HCT116 (cell line): ENCODE data around the gene LDHD. TPM values are rescaled to one million over a fixed set of nuclear protein-coding genes. Genes with fewer than 3 reads are reported as not detected.

ENCODE experiments used
- ATAC-seq: fragments of 200-7000 bp; cut with Tn5 transposase; 2 replicates; pipeline ENCODE4 v1.9.1; 2020; ENCODE audit warnings: mild to moderate bottlenecking, moderate library complexity
- BruUV-seq: library from RNA; stranded (reverse); fragments of 400-500 nt; replicated peaks from 2 replicates; lab custom pipeline; 2021; lab: Mats Ljungman, UMichigan
- CTCF ChIA-PET: fragments of 300-600 bp; sonication (Branson Sonifier 250); formaldehyde crosslinking; loops from one replicate; lab custom pipeline; 2021; ENCODE audit warnings: antibody characterized with exemption; lab: Charles Lee
- POLR2A ChIA-PET: fragments of 300-600, 350-600 bp; sonication (Branson Sonifier 250); formaldehyde crosslinking; loops from one replicate; lab custom pipeline; 2021; ENCODE audit warnings: antibody characterized with exemption; lab: Charles Lee
- RAD21 ChIA-PET, 2 experiments: fragments of 300-600 bp; sonication (Branson Sonifier 250); formaldehyde crosslinking; loops; one replicate each; lab custom pipeline; 2023; ENCODE audit warnings: low total read pairs in 2 of 2; ENCODE audit not compliant: uncharacterized antibody in 2 of 2, unreplicated experiment in 2 of 2, low non-redundant PET in 1 of 2; lab: Charles Lee
- DNase-seq: peaks from one replicate; pipeline ENCODE4 v3.0.0-alpha.2; 2010; ENCODE audit warnings: low read depth, low spot score
- H2AFZ ChIP-seq: fragments of 200-600 bp; shearing (Covaris generic), sonication (generic); 2 replicates; pipeline ENCODE4 v1.6.1; 2017; ENCODE audit warnings: low read depth, mixed run types, mixed read lengths, antibody characterized with exemption, low read length; ENCODE audit not compliant: poor library complexity, severe bottlenecking
- H3K27ac ChIP-seq: 2 replicates; pipeline ENCODE4 v1.5.1; 2012; ENCODE audit warnings: low read depth, low read length
- H3K27me3 ChIP-seq: fragments of 200-600 bp; sonication (generic); 2 replicates; pipeline ENCODE4 v1.6.1; 2016; ENCODE audit warnings: mixed run types, low read length, mixed read lengths; ENCODE audit not compliant: insufficient read depth
- H3K36me3 ChIP-seq, 2 experiments: fragments of 200-500 bp in 1 of 2; fragments of 200-600 bp in 1 of 2; sonication (Bioruptor generic) in 1 of 2; sonication (generic) in 1 of 2; 2 replicates each; pipeline versions ENCODE4 v1.5.1 to v1.6.1; 2014 to 2016; ENCODE audit warnings: low read length in 2 of 2, inconsistent platforms in 1 of 2, mixed read lengths in 1 of 2, mixed run types in 1 of 2; ENCODE audit not compliant: insufficient read depth in 2 of 2, control insufficient read depth in 1 of 2
- H3K4me1 ChIP-seq, 2 experiments: fragments of 200-600 bp in 1 of 2; sonication (generic) in 1 of 2; 2 replicates each; pipeline versions ENCODE4 v1.5.1 to v1.6.1; 2012 to 2017; ENCODE audit warnings: low read length in 2 of 2, inconsistent platforms in 1 of 2, mild to moderate bottlenecking in 1 of 2, mixed read lengths in 1 of 2, mixed run types in 1 of 2, moderate library complexity in 1 of 2; ENCODE audit not compliant: insufficient read depth in 2 of 2, control insufficient read depth in 1 of 2
- H3K4me2 ChIP-seq: fragments of 200-600 bp; sonication (generic); 2 replicates; pipeline ENCODE4 v1.6.1; 2017; ENCODE audit warnings: mixed run types, low read length, mixed read lengths
- H3K4me3 ChIP-seq, 2 experiments: fragments of 200-600 bp in 1 of 2; sonication (generic) in 1 of 2; replicated peaks in 1 of 2; 2 replicates each; pipeline ENCODE4 v1.5.1; 2011 to 2016; ENCODE audit warnings: low read length in 2 of 2, control low read depth in 1 of 2, low read depth in 1 of 2, mild to moderate bottlenecking in 1 of 2, mixed read lengths in 1 of 2, mixed run types in 1 of 2
- H3K79me2 ChIP-seq: fragments of 200-600 bp; sonication (generic); 2 replicates; pipeline ENCODE4 v1.6.1; 2017; ENCODE audit warnings: mild to moderate bottlenecking, mixed run types, low read length, moderate library complexity, mixed read lengths; ENCODE audit not compliant: insufficient read depth
- H3K9ac ChIP-seq: fragments of 200-600 bp; sonication (generic); 2 replicates; pipeline ENCODE4 v1.6.1; 2016; ENCODE audit warnings: low read length, mixed read lengths
- H3K9me2 ChIP-seq: fragments of 200-600 bp; sonication (generic), shearing (Covaris generic); 2 replicates; pipeline ENCODE4 v1.6.1; 2017; ENCODE audit warnings: mixed run types, mild to moderate bottlenecking, moderate library complexity; ENCODE audit not compliant: insufficient read depth
- H3K9me3 ChIP-seq, 2 experiments: fragments of 200-500 bp in 1 of 2; fragments of 200-600 bp in 1 of 2; sonication (Bioruptor generic) in 1 of 2; sonication (generic) in 1 of 2; 2 replicates each; pipeline ENCODE4 v1.6.1; 2014 to 2017; ENCODE audit warnings: low read length in 2 of 2, mixed read lengths in 2 of 2, inconsistent platforms in 1 of 2, low read depth in 1 of 2, mild to moderate bottlenecking in 1 of 2, mixed run types in 1 of 2, moderate library complexity in 1 of 2; ENCODE audit not compliant: control insufficient read depth in 1 of 2, insufficient read depth in 1 of 2
- H4K20me1 ChIP-seq: fragments of 200-600 bp; sonication (generic), shearing (Covaris generic); 2 replicates; pipeline ENCODE4 v1.6.1; 2017; ENCODE audit warnings: mixed run types, mild to moderate bottlenecking, moderate library complexity; ENCODE audit not compliant: insufficient read depth
- ATF3 ChIP-seq: IDR thresholded peaks from 2 replicates; pipeline ENCODE4 v1.6.1; 2012
- CBX3 ChIP-seq: IDR thresholded peaks from 2 replicates; pipeline ENCODE4 v1.6.1; 2012; ENCODE audit warnings: low read depth
- CEBPB ChIP-seq: IDR thresholded peaks from 2 replicates; pipeline ENCODE4 v1.6.1; 2012; ENCODE audit warnings: low read depth
- CTCF ChIP-seq, 3 experiments: fragments of 200-600 bp in 1 of 3; sonication (generic) in 1 of 3; IDR thresholded peaks in 2 of 3; conservative IDR thresholded peaks in 1 of 3; 2 replicates each; pipeline ENCODE4 v1.5.1; 2012 to 2017; ENCODE audit warnings: low read depth in 2 of 3, low read length in 2 of 3, antibody characterized with exemption in 1 of 3, borderline replicate concordance in 1 of 3, control low read depth in 1 of 3, mild to moderate bottlenecking in 1 of 3, mixed read lengths in 1 of 3, mixed run types in 1 of 3, moderate library complexity in 1 of 3; ENCODE audit not compliant: insufficient read depth in 1 of 3
- EGR1 ChIP-seq: IDR thresholded peaks from 2 replicates; pipeline ENCODE4 v1.6.1; 2012; ENCODE audit warnings: low read depth
- ELF1 ChIP-seq: IDR thresholded peaks from 2 replicates; pipeline ENCODE4 v1.6.1; 2012; ENCODE audit warnings: low read depth, borderline replicate concordance
- EZH2 ChIP-seq: fragments of 200-600 bp; sonication (generic); IDR thresholded peaks from 2 replicates; pipeline ENCODE4 v1.6.1; 2017; ENCODE audit warnings: antibody characterized with exemption, mixed run types
- EZH2phosphoT487 ChIP-seq: fragments of 200-600 bp; IDR thresholded peaks from 2 replicates; pipeline ENCODE4 v1.6.1; 2018; ENCODE audit warnings: antibody characterized with exemption, borderline replicate concordance
- FOSL1 ChIP-seq: IDR thresholded peaks from 2 replicates; pipeline ENCODE4 v1.6.1; 2012; ENCODE audit warnings: low read depth
- JUND ChIP-seq: IDR thresholded peaks from 2 replicates; pipeline ENCODE4 v1.6.1; 2012
- POLR2A ChIP-seq: IDR thresholded peaks from 2 replicates; pipeline ENCODE4 v1.7.0; 2011; ENCODE audit warnings: borderline replicate concordance; ENCODE audit not compliant: insufficient read depth, insufficient read length; ENCODE audit errors: extremely low read depth
- POLR2AphosphoS5 ChIP-seq: IDR thresholded peaks from 2 replicates; pipeline ENCODE4 v1.6.1; 2011; ENCODE audit warnings: mild to moderate bottlenecking, low read depth, low read length, moderate library complexity
- SIN3A ChIP-seq: IDR thresholded peaks from 2 replicates; pipeline ENCODE4 v1.6.1; 2012; ENCODE audit warnings: low read depth
- SP1 ChIP-seq: IDR thresholded peaks from 2 replicates; pipeline ENCODE4 v1.6.1; 2012; ENCODE audit warnings: low read depth
- SRF ChIP-seq: IDR thresholded peaks from 2 replicates; pipeline ENCODE4 v1.6.1; 2012; ENCODE audit warnings: low read depth
- TCF7L2 ChIP-seq: IDR thresholded peaks from 2 replicates; pipeline ENCODE4 v1.7.0; 2011; ENCODE audit warnings: borderline replicate concordance, inconsistent platforms; ENCODE audit not compliant: insufficient read depth, insufficient read length; ENCODE audit errors: extremely low read depth
- YY1 ChIP-seq: IDR thresholded peaks from 2 replicates; pipeline ENCODE4 v1.6.1; 2011; ENCODE audit warnings: low read length, low read depth, moderate library complexity, mild to moderate bottlenecking; ENCODE audit not compliant: insufficient replicate concordance; ENCODE audit errors: extremely low read depth
- ZBTB33 ChIP-seq: IDR thresholded peaks from 2 replicates; pipeline ENCODE4 v1.6.1; 2011; ENCODE audit warnings: mild to moderate bottlenecking, low read length, moderate library complexity; ENCODE audit not compliant: insufficient replicate concordance; ENCODE audit errors: extremely low read depth
- ZFX ChIP-seq: fragments of 450-650 bp; IDR thresholded peaks from 2 replicates; pipeline ENCODE4 v1.6.1; 2017
- ZNF274 ChIP-seq: fragments of 200-500 bp; sonication (Bioruptor generic); IDR thresholded peaks from 2 replicates; pipeline ENCODE4 v1.6.1; 2014; ENCODE audit warnings: mild to moderate bottlenecking, low read depth, low read length, inconsistent platforms
- intact Hi-C: fragments of 100-400 bp; cut with micrococcal nuclease; formaldehyde crosslinking; loops from 2 replicates; pipeline ENCODE4 v1.10.0; 2022
- total RNA-seq: library from RNA; stranded (reverse); gene quantifications from one replicate; pipeline ENCODE4 v1.2.1, GENCODE V29; 2021; ENCODE audit not compliant: unreplicated experiment

LDHD gene
- total RNA-seq, 1 experiment from 2014 or later = 3.4 TPM

GRCh38 chr16:75127713-75128415, 11.3 kb upstream of the LDHD start:
- Histone ChIP-seq H4K20me1 (no peaks in the 10 kb centered on the region), H3K79me2 (no peaks in the 10 kb centered on the region), H3K27me3 (no peaks in the 10 kb centered on the region), H3K9me2 (no peaks in the 10 kb centered on the region), H3K4me1 (no peaks in the 10 kb centered on the region; a peak in 1 of 4 replicates), H3K4me2 (no peak overlapping the region), H3K27ac (no peak overlapping the region), H3K36me3 (no peaks in the 10 kb centered on the region), H3K4me3 (no peak overlapping the region), H2AFZ (no peak overlapping the region), H3K9me3 (peaks cover 0 to 5% of the 10 kb centered on the region in 2 experiments; a peak in 1 of 4 replicates), H3K9ac (no peak overlapping the region)
- ChIA-PET RAD21 (no interaction called here), POLR2A (interaction anchor here (1.2 kb wide), 1 partner anchor 11 kb away, joined by 3 read pairs; the partner anchor contains the start of gene LDHD), CTCF (no interaction called here)
- intact Hi-C loops = no loop called here
- no peak for ATAC-seq
- BruUV-seq = no TSS peak
- TF ChIP-seq POLR2A (no peak), POLR2AphosphoS5 (no peak), CBX3 (no peak), TCF7L2 (no peak), EZH2 (no peak), ATF3 (no peak), ZNF274 (no peak), SP1 (no peak), YY1 (no peak), EZH2phosphoT487 (no peak), SRF (no peak), EGR1 (no peak), ZBTB33 (no peak), FOSL1 (no peak), CEBPB (no peak), ELF1 (no peak), SIN3A (no peak), ZFX (no peak), JUND (no peak), CTCF (IDR thresholded peaks at IDR 0.05 in 2 of 3, conservative IDR thresholded peaks at IDR 0.05 in 1 of 3; ENCODE audit: borderline replicate concordance in 1 of 3, insufficient read depth in 1 of 3, low read depth in 2 of 3, low read length in 2 of 3) (no peak)
- DNase-seq = no peak
